Tibial nerve (tissue), 4 donors: ENCODE measurements around the gene ALKBH2. TPM values are rescaled to one million over a fixed set of nuclear protein-coding genes. Genes with fewer than 3 reads are reported as not detected.
A peak's percentile ranks its signal among the peaks of the same experiment; 100 is the strongest.

Experiments
- DNase-seq, 2 donors: peaks; one replicate each; pipeline ENCODE4 v3.0.0-alpha.2; 2019; ENCODE audit warnings: low spot score in 2 of 2
- H3K27ac ChIP-seq, 4 donors: fragments of 200-600 bp; sonication (generic) in 3 of 4; one replicate each; pipeline ENCODE4 v1.5.1; 2017 to 2019; ENCODE audit warnings: mild to moderate bottlenecking in 1 of 4
- H3K27me3 ChIP-seq, 2 donors: fragments of 200-600 bp; sonication (generic) in 1 of 2; one replicate each; pipeline versions ENCODE4 v1.5.1 to v1.6.0; 2017 to 2019
- H3K36me3 ChIP-seq, 3 donors: fragments of 200-600 bp; sonication (generic); one replicate each; pipeline ENCODE4 v1.5.1; 2018 to 2019
- H3K4me1 ChIP-seq, 4 donors: fragments of 200-600 bp; sonication (generic) in 3 of 4; one replicate each; pipeline ENCODE4 v1.5.1; 2017 to 2019
- H3K4me3 ChIP-seq, 4 donors: fragments of 200-600 bp; sonication (generic) in 3 of 4; one replicate each; pipeline ENCODE4 v1.5.1; 2017 to 2019; ENCODE audit warnings: mild to moderate bottlenecking in 1 of 4, moderate library complexity in 1 of 4
- H3K9me3 ChIP-seq, 4 donors: fragments of 200-600 bp; sonication (generic) in 3 of 4; one replicate each; pipeline ENCODE4 v1.5.1; 2017 to 2019
- CTCF ChIP-seq, 5 experiments: fragments of 200-600 bp in 3 of 5; fragments of 450-650 bp in 2 of 5; sonication (generic) in 3 of 5; IDR thresholded peaks; one replicate each; pipeline ENCODE4 v1.5.1; 2016 to 2019; ENCODE audit warnings: antibody characterized with exemption in 5 of 5, mild to moderate bottlenecking in 3 of 5, moderate library complexity in 2 of 5
- EP300 ChIP-seq, 2 donors: sonication (generic); formaldehyde crosslinking; IDR thresholded peaks; one replicate each; pipeline ENCODE4 v1.6.1; 2017; ENCODE audit warnings: antibody characterized with exemption in 2 of 2, mild to moderate bottlenecking in 1 of 2
- POLR2A ChIP-seq, 2 donors: fragments of 450-650 bp; IDR thresholded peaks; one replicate each; pipeline ENCODE4 v1.6.1; 2017; ENCODE audit warnings: antibody characterized with exemption in 2 of 2, mild to moderate bottlenecking in 2 of 2, moderate library complexity in 2 of 2
- WGBS, 2 donors: methylation state at CpG; one replicate each; pipeline ENCODE4 v1.1.5; 2018; 5-methylcytosine and 5-hydroxymethylcytosine counted together
- total RNA-seq, 4 donors: library from RNA; depleted of rRNA; stranded (reverse); fragments of >200 nt; gene quantifications; one replicate each; pipeline ENCODE4 v1.1.0, GENCODE V29; 2016

ALKBH2 gene
- total RNA-seq, 4 donors from 2014 or later, result 9.2 to 41.4 (median 17.5) TPM

- H3K27ac ChIP-seq, result peak overlapping the region in 3 of 4 donors; percentile 28 to 92 (median 32)
- peaks cover 4 to 32% (median 22%) of the 10 kb centered on the region in 4 donors for H3K4me1 ChIP-seq
- H3K36me3 ChIP-seq, result no peaks in the 10 kb centered on the region
- H3K4me3 ChIP-seq, result no peak overlapping the region
- no peak for DNase-seq
- no peaks in the 10 kb centered on the region for H3K27me3 ChIP-seq
- TF ChIP-seq EP300 (IDR thresholded peaks at IDR 0.05) (no peak), CTCF (IDR thresholded peaks at IDR 0.05) (no peak), POLR2A (IDR thresholded peaks at IDR 0.05) (no peak)
- no peaks in the 10 kb centered on the region for H3K9me3 ChIP-seq
- 87 to 93% methylated on average over 2 of the region's 2 CpGs for WGBS, 2 donors
Measured at GRCh38 chr12:109120095-109120494, 26.8 kb upstream of the ALKBH2 start.

- Histone ChIP-seq H3K36me3 (no peaks in the 10 kb centered on the region), H3K27ac (peak overlapping the region; percentile 77 to 92 (median 89)), H3K4me1 (peaks cover 4 to 63% (median 50%) of the 10 kb centered on the region in 4 donors), H3K4me3 (no peak overlapping the region), H3K9me3 (no peaks in the 10 kb centered on the region), H3K27me3 (no peaks in the 10 kb centered on the region)
- 69 to 70% methylated on average over 12 of the region's 12 CpGs for WGBS, 2 donors
- TF ChIP-seq CTCF (IDR thresholded peaks at IDR 0.05), result no peak
- TF ChIP-seq POLR2A (IDR thresholded peaks at IDR 0.05), result no peak
- TF ChIP-seq EP300 (IDR thresholded peaks at IDR 0.05), result no peak
- no peak for DNase-seq
Measured at GRCh38 chr12:109116611-109116949, 23.3 kb upstream of the ALKBH2 start.

- no peaks in the 10 kb centered on the region for H3K36me3 ChIP-seq
- WGBS, 2 donors, result 36 to 45% methylated on average over 14 of the region's 14 CpGs
- H3K4me1 ChIP-seq, result peaks cover 4 to 63% (median 50%) of the 10 kb centered on the region in 4 donors
- peak; percentile 59 to 77 for DNase-seq
- peak within 1 kb of the TSS; percentile 77 to 92 (median 89) for H3K27ac ChIP-seq
- H3K27me3 ChIP-seq, result no peaks in the 10 kb centered on the region
- no peaks in the 10 kb centered on the region for H3K9me3 ChIP-seq
- TF ChIP-seq EP300 (IDR thresholded peaks at IDR 0.05) (peak; percentile 98 to 99), POLR2A (IDR thresholded peaks at IDR 0.05) (peak in 1 of 2 donors; percentile 29), CTCF (IDR thresholded peaks at IDR 0.05) (no peak)
- peak within 1 kb of the TSS in 2 of 4 donors; percentile 2 to 5 for H3K4me3 ChIP-seq
Measured at GRCh38 chr12:109115758-109116610, 22.7 kb upstream of the ALKBH2 start, which contains the start of gene ACACB. Gene ACACB (plus strand): TSS chr12:109116587. CDS start chr12:109139406, 22,819 bp downstream.

GRCh38 chr12:109115404-109115757, 22.1 kb upstream of the ALKBH2 start:
- DNase-seq, result no peak
- WGBS, 2 donors, result 42 to 44% methylated on average over 3 of the region's 3 CpGs
- Histone ChIP-seq H3K36me3 (no peaks in the 10 kb centered on the region), H3K27ac (peak overlapping the region; percentile 77 to 92 (median 89)), H3K4me3 (peak overlapping the region in 2 of 4 donors; percentile 2 to 5), H3K4me1 (peaks cover 4 to 68% (median 54%) of the 10 kb centered on the region in 4 donors), H3K9me3 (no peaks in the 10 kb centered on the region), H3K27me3 (no peaks in the 10 kb centered on the region)
- TF ChIP-seq POLR2A (IDR thresholded peaks at IDR 0.05) (no peak), EP300 (IDR thresholded peaks at IDR 0.05) (no peak), CTCF (IDR thresholded peaks at IDR 0.05) (no peak)

- H3K4me3 ChIP-seq, result no peak overlapping the region
- no peaks in the 10 kb centered on the region for H3K27me3 ChIP-seq
- TF ChIP-seq CTCF (IDR thresholded peaks at IDR 0.05) (no peak), EP300 (IDR thresholded peaks at IDR 0.05) (no peak), POLR2A (IDR thresholded peaks at IDR 0.05) (no peak)
- H3K4me1 ChIP-seq, result peaks cover 4 to 75% (median 60%) of the 10 kb centered on the region in 4 donors
- no peaks in the 10 kb centered on the region for H3K36me3 ChIP-seq
- no peaks in the 10 kb centered on the region for H3K9me3 ChIP-seq
- H3K27ac ChIP-seq, result peak overlapping the region; percentile 77 to 92 (median 89)
- no peak for DNase-seq
- WGBS, 2 donors, result 67 to 70% methylated on average over 2 of the region's 2 CpGs
Measured at GRCh38 chr12:109114644-109115043, 21.4 kb upstream of the ALKBH2 start.
